ENCODE data around the gene PRKCH.

The PRKCH gene

GRCh38 chr14:61484031-61484430 lies 162.7 kb downstream of the PRKCH start:
- TF ChIP-seq MEIS1 (CRISPR knock-in tag; IDR thresholded peaks at IDR 0.05; ENCODE audit: borderline replicate concordance) (no peak), ZNF555 (tag by site-specific recombination; conservative IDR thresholded peaks at IDR 0.05) (no peak), ZNF704 (tag by site-specific recombination; IDR thresholded peaks at IDR 0.05) (no peak), ZNF324 (tag by site-specific recombination; IDR thresholded peaks at IDR 0.05) (no peak), ZNF292 (tag by site-specific recombination; IDR thresholded peaks at IDR 0.05; ENCODE audit: borderline replicate concordance, low read depth) (no peak), ZNF510 (tag by site-specific recombination; IDR thresholded peaks at IDR 0.05; ENCODE audit: insufficient replicate concordance) (no peak)
- Histone ChIP-seq H3K4me1 (ENCODE audit: control insufficient read depth, insufficient read depth, low read length) (no peaks in the 10 kb centered on the region; the same call in 1 of the 2 replicates), H3K36me3 (ENCODE audit: control insufficient read depth in 2 of 2, insufficient read depth in 1 of 2, low read length in 2 of 2) (no peaks in the 10 kb centered on the region), H3K27ac (ENCODE audit: extremely low read depth, low read depth, low read length) (no peak overlapping the region), H3K4me3 (ENCODE audit: low read depth, low read length) (no peak overlapping the region), H3K9me3 (ENCODE audit: control insufficient read depth, insufficient read depth, low read depth, low read length) (no peaks in the 10 kb centered on the region)
- ChIA-PET CTCF (interaction anchor here (1.1 kb wide), 1 partner anchor 9 kb away, joined by 6 read pairs; no protein-coding TSS in a partner anchor), POLR2A (no interaction called here)

DNA sequence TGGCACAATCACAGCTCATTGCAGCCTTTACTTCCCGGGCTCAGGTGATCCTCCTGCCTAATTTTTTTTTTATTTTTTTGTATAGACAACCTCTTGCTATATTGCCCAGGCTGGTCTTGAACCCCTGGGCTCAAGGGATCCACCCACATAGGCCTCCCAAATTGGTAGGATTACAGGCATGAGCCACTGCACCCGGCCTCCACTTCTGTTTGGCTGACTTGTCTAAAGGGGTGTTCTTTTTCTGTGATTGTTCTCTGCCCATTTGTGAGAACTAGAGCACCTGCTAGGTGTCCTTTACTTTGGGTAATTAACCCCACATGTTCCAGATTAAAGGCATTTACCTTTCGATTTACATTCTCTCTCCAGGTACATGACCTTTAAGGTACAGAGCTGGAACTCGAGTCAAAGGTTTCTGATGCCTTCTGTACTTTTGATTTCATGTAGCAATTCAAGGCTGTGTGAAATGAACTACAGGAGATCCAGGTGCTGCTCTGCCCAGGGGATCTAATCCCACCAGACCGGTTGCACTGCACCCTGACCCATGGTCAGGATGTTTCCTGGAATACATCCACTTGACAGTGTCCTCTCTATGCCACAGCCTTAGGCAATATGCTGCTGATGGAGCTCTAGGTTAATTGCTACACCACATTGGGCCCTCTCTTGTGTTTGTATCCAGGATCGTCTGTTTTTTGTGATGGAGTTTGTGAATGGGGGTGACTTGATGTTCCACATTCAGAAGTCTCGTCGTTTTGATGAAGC lies 163.6 kb downstream of the PRKCH start:
- no peaks in the 10 kb centered on the region for H3K9me3 ChIP-seq (ENCODE audit: control insufficient read depth, insufficient read depth, low read depth, low read length)
- TF ChIP-seq ZNF146 (tag by site-specific recombination; IDR thresholded peaks at IDR 0.05) (no peak), GLIS2 (tag by site-specific recombination; IDR thresholded peaks at IDR 0.05) (no peak), HOXC10 (CRISPR knock-in tag; IDR thresholded peaks at IDR 0.05) (no peak)
- ChIA-PET POLR2A (no interaction called here), CTCF (interaction anchor here (2.7 kb wide), 1 partner anchor 9 kb away, joined by 11 read pairs; no protein-coding TSS in a partner anchor)
- no peaks in the 10 kb centered on the region for H3K36me3 ChIP-seq (ENCODE audit: control insufficient read depth in 2 of 2, insufficient read depth in 1 of 2, low read length in 2 of 2)
- H3K27ac ChIP-seq (ENCODE audit: extremely low read depth, low read depth, low read length), result no peak overlapping the region
- no peaks in the 10 kb centered on the region; the same call in 1 of the 2 replicates for H3K4me1 ChIP-seq (ENCODE audit: control insufficient read depth, insufficient read depth, low read length)
- no peak overlapping the region for H3K4me3 ChIP-seq (ENCODE audit: low read depth, low read length)

DNA sequence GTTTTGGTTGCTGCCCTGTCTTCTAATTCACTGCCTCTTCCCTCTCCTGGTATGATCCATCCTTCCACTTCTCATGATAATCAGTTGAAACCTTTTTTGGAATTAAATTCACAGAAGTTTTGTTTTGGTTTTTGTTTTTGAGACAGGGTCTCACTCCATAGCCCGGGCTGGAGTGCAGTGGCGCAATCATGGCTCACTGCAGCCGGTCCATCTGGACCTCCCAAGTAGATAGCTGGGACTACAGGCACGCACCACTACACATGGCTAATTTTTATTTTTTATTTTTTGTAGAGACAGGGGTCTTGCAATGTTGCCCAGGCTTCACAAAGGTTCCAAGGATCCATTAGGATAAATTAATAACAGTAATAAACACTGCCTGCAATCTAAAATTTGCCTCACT lies 164.3 kb downstream of the PRKCH start:
- no peak for TF ChIP-seq ZNF791 (tag by site-specific recombination; IDR thresholded peaks at IDR 0.05)
- no peaks in the 10 kb centered on the region for H3K4me1 ChIP-seq (ENCODE audit: control insufficient read depth, insufficient read depth, low read length)
- POLR2A ChIA-PET, result no interaction called here
- CTCF ChIA-PET, result interaction anchor here (2.7 kb wide), 1 partner anchor 10 kb away, joined by 11 read pairs; no protein-coding TSS in a partner anchor
- no peaks in the 10 kb centered on the region for H3K36me3 ChIP-seq (ENCODE audit: control insufficient read depth in 2 of 2, insufficient read depth in 1 of 2, low read length in 2 of 2)
- no peak overlapping the region for H3K4me3 ChIP-seq (ENCODE audit: low read depth, low read length)
- H3K27ac ChIP-seq (ENCODE audit: extremely low read depth, low read depth, low read length), result no peak overlapping the region
- no peaks in the 10 kb centered on the region for H3K9me3 ChIP-seq (ENCODE audit: control insufficient read depth, insufficient read depth, low read depth, low read length)

DNA sequence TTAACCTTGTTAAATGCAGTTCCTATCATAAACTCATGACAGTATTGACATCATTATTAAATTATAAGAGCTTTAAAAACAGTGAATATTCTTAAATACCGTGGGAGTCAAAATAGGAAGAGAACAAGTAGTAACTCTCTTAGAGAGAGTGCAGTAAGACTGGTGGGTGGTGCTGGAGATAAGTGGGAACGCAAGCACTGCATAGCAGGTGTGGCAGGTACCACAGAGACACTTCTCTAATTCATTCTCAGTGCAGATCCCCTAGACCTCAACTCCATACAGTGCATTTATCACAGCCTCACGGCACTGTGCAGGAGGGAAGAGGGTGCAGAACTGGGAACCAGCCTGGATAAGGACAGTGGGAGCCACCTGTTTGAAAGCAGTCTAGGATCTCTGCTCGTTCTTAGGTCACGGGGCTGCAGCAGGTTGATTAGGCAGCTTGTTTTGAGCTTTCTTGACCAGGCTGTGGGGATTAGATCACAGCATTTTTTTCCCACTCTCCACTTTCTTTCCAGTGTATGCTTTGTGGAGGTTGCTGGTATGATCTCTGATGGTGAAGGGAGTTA lies 165.6 kb downstream of the PRKCH start:
- CTCF ChIA-PET, result interaction anchor here (2.7 kb wide), 1 partner anchor 11 kb away, joined by 11 read pairs; no protein-coding TSS in a partner anchor
- H3K27ac ChIP-seq (ENCODE audit: extremely low read depth, low read depth, low read length), result no peak overlapping the region
- H3K4me3 ChIP-seq (ENCODE audit: low read depth, low read length), result no peak overlapping the region
- H3K36me3 ChIP-seq (ENCODE audit: control insufficient read depth in 2 of 2, insufficient read depth in 1 of 2, low read length in 2 of 2), result no peaks in the 10 kb centered on the region
- H3K4me1 ChIP-seq (ENCODE audit: control insufficient read depth, insufficient read depth, low read length), result no peaks in the 10 kb centered on the region
- H3K9me3 ChIP-seq (ENCODE audit: control insufficient read depth, insufficient read depth, low read depth, low read length), result no peaks in the 10 kb centered on the region
- POLR2A ChIA-PET, result no interaction called here
- TF ChIP-seq KLF17 (tag by site-specific recombination; IDR thresholded peaks at IDR 0.05), result no peak
- TF ChIP-seq, protein P1, sequence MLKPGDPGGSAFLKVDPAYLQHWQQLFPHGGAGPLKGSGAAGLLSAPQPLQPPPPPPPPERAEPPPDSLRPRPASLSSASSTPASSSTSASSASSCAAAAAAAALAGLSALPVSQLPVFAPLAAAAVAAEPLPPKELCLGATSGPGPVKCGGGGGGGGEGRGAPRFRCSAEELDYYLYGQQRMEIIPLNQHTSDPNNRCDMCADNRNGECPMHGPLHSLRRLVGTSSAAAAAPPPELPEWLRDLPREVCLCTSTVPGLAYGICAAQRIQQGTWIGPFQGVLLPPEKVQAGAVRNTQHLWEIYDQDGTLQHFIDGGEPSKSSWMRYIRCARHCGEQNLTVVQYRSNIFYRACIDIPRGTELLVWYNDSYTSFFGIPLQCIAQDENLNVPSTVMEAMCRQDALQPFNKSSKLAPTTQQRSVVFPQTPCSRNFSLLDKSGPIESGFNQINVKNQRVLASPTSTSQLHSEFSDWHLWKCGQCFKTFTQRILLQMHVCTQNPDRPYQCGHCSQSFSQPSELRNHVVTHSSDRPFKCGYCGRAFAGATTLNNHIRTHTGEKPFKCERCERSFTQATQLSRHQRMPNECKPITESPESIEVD (tag by site-specific recombination; IDR thresholded peaks at IDR 0.05), result no peak
- TF ChIP-seq ZBTB10 (tag by site-specific recombination; IDR thresholded peaks at IDR 0.05), result no peak
- no peak for TF ChIP-seq ZNF169 (tag by site-specific recombination; IDR thresholded peaks at IDR 0.05)
- no peak for TF ChIP-seq ZNF510 (tag by site-specific recombination; IDR thresholded peaks at IDR 0.05; ENCODE audit: insufficient replicate concordance)
- TF ChIP-seq ZNF561 (tag by site-specific recombination; IDR thresholded peaks at IDR 0.05; ENCODE audit: borderline replicate concordance), result no peak
